Loucy (cell line): ENCODE measurements around the gene DTWD1.

ENCODE experiments used
- CTCF ChIP-seq: fragments of 200-600 bp; sonication (generic); conservative IDR thresholded peaks from 2 replicates; pipeline ENCODE4 v1.5.1; 2014; ENCODE audit warnings: mild to moderate bottlenecking, antibody characterized with exemption, low read length
- EZH2phosphoT487 ChIP-seq: fragments of 200-600 bp; IDR thresholded peaks from 2 replicates; pipeline ENCODE4 v1.6.1; 2018; ENCODE audit warnings: antibody characterized with exemption, mild to moderate bottlenecking, moderate library complexity, borderline replicate concordance

- TF ChIP-seq CTCF: no peak
- TF ChIP-seq EZH2phosphoT487: no peak
These were observed 43.9 kb downstream of the DTWD1 start for GRCh38 chr15:49664716-49665115.
